Mesodermal cell (in vitro differentiated cells): Measurements from ENCODE around the gene SDC1.

ENCODE experiments used
- H3K27ac ChIP-seq: 2 replicates; pipeline ENCODE4 v1.7.0; 2013; ENCODE audit warnings: mild to moderate bottlenecking, low read depth, low read length, moderate library complexity; ENCODE audit not compliant: severe bottlenecking
- H3K36me3 ChIP-seq: 2 replicates; pipeline ENCODE4 v1.7.1; 2013; ENCODE audit warnings: mild to moderate bottlenecking, low read length, moderate library complexity; ENCODE audit not compliant: control insufficient read depth, insufficient read depth
- H3K4me1 ChIP-seq: one replicate; pipeline ENCODE4 v1.7.1; 2013; ENCODE audit warnings: mild to moderate bottlenecking, low read length; ENCODE audit not compliant: insufficient read depth, control insufficient read depth, poor library complexity, severe bottlenecking
- H3K4me3 ChIP-seq: 2 replicates; pipeline ENCODE4 v1.7.0; 2013; ENCODE audit warnings: low read length, control low read depth, mild to moderate bottlenecking; ENCODE audit not compliant: insufficient read depth, poor library complexity, severe bottlenecking; ENCODE audit errors: extremely low read depth
- H3K9me3 ChIP-seq: 2 replicates; pipeline ENCODE4 v1.7.1; 2013; ENCODE audit warnings: mild to moderate bottlenecking, low read length, moderate library complexity; ENCODE audit not compliant: control insufficient read depth
- WGBS, 2 experiments: methylation state at CpG; one replicate each; pipeline ENCODE4 v1.1.5; 2013; ENCODE audit warnings: missing lambda C conversion rate in 2 of 2; ENCODE audit not compliant: insufficient coverage in 2 of 2; 5-methylcytosine and 5-hydroxymethylcytosine counted together

SDC1 gene

DNA sequence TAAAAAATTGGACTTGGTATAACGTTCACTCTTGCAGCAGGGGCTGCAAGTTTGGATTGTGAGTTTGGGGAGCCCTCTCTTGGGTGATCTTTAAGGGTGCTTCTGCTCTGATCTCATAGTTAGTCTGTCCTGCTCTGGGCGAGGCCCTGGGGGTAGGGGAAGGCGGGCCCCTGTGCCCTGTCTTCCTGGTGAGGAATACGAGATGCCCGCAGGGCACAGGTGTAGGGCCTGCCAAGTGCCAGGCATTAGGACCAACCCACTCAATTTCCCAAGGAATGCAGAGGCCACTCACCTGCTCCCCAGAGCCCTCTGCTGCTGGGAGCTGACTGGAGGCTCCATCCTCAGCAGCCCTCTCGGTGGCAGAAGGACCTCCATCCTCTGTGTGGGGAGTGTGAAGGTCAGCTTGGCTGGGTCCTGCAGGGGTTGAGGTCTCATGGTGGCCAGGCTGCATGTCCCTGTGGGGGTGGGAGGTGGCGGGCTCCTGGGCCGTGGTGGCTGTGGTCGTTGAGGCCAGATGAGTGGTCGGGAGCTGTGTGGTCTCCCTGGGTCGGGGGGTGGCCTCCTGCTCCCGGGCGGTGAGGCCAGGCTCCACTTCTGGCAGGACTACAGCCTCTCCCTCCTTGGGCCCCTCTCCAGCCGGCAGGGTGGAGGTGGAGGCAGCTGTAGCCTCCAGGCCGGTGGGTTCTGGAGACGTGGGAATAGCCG, 21.3 kb downstream of the SDC1 start:
- no peak overlapping the region for H3K27ac ChIP-seq
- H3K4me1 ChIP-seq, result no peaks in the 10 kb centered on the region
- H3K36me3 ChIP-seq, result peaks cover 22% of the 10 kb centered on the region
- H3K4me3 ChIP-seq, result no peak overlapping the region
- H3K9me3 ChIP-seq, result no peaks in the 10 kb centered on the region
- WGBS, 2 experiments, result 95 to 96% methylated on average over 13 to 14 of the region's 17 CpGs

DNA sequence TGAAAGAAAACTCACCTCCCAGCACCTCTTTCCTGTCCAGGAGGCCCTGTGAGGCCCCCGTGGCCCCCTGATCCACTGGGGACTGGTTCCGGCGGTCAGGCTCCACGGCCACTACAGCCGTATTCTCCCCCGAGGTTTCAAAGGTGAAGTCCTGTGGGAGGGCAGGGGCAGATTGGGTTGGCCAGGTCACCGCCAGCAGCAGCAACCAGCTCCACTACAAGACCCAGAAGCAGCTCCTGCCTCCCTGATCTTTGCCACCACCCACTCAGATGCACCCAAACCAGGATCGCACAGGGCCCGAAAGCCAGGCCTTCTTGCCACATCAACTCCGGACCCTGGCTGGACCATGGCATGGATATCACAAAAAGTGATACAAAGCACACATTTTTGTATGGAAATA, 21.9 kb downstream of the SDC1 start:
- Histone ChIP-seq H3K9me3 (no peaks in the 10 kb centered on the region), H3K4me3 (no peak overlapping the region), H3K36me3 (peaks cover 22% of the 10 kb centered on the region), H3K27ac (no peak overlapping the region), H3K4me1 (no peaks in the 10 kb centered on the region)
- WGBS, 2 experiments, result 95 to 96% methylated on average over 6 to 9 of the region's 10 CpGs

GRCh38 chr2:20201671-20202070, 23.3 kb downstream of the SDC1 start:
- H3K4me3 ChIP-seq, result no peak overlapping the region
- H3K9me3 ChIP-seq, result no peaks in the 10 kb centered on the region
- WGBS, 2 experiments, result 93 to 95% methylated on average over 16 to 17 of the region's 17 CpGs
- H3K27ac ChIP-seq, result no peak overlapping the region
- peaks cover 22% of the 10 kb centered on the region for H3K36me3 ChIP-seq
- no peaks in the 10 kb centered on the region for H3K4me1 ChIP-seq

DNA sequence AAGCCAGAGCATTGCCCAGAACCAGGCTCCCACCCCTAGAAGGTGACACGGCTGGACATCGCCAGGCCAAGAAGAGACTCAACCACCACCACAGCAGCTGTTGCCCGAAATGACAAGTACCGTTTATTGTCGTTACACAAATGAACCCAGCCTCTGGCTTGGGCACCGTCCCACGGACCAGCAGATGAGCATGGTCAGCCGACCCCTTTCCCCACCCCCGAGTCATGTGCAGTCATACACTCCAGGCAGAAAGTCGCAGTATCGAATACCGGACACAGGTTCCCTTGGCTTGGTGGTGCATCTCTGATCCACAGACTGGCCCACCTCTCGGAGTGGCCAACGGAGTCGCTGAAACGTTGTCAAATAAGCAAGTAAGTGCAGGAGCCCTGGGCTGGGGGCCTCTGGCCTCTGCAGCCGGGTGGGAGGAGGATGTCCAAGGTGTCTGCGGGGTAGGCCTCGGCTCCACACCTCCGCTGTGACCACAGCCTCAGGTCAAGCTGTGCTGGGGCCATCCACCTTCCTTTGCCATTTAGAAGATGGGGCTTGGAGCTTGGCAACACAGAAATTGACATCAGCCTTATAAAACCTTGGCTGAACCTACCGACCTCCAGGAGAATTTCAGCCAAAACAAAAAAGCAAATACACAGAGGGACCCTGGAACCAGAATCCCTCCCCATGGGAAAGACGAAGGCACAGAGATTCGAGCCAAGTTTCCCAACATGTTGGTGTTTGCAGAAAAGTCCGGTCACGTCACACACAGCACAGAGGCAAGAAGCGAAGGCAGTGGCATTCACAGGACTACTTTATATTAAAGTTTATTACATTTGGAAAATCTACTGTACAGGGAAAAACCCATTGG, 24.0 kb downstream of the SDC1 start:
- Histone ChIP-seq H3K4me1 (no peaks in the 10 kb centered on the region), H3K36me3 (peaks cover 22% of the 10 kb centered on the region), H3K27ac (no peak overlapping the region), H3K4me3 (no peak overlapping the region), H3K9me3 (no peaks in the 10 kb centered on the region)
- WGBS, 2 experiments, result 97% methylated on average over 20 to 21 of the region's 26 CpGs

DNA sequence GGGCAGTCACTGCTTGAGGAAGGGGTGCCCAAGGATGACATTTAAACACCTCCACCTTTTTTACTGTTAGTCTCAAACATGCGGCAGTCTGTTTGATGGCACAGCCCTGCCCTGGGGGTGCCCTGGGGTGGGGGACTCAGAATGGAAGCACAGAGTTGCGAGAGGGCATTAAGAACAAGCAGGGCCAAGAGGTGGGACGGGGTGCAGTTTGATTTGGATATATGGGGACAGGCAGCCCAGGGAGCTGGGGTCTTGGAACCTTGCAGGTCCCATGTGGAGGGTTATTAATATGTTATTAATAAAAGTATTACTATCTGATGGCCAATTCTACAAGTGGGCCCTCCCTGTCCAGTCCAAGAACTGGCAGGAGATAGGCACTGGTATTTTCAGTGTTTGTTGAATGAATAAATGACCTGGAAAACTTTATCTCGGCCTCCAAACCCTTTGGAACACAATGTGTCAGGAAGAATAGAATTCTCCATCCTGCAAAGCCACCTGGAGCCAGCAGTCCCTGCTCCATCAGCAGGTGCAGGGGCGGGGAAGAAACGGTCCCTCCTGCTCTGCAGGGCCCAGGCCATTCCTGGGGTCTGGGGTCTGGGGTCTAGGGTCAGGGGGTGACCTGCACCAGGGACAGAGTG, 25.2 kb downstream of the SDC1 start:
- H3K27ac ChIP-seq, result no peak overlapping the region

DNA sequence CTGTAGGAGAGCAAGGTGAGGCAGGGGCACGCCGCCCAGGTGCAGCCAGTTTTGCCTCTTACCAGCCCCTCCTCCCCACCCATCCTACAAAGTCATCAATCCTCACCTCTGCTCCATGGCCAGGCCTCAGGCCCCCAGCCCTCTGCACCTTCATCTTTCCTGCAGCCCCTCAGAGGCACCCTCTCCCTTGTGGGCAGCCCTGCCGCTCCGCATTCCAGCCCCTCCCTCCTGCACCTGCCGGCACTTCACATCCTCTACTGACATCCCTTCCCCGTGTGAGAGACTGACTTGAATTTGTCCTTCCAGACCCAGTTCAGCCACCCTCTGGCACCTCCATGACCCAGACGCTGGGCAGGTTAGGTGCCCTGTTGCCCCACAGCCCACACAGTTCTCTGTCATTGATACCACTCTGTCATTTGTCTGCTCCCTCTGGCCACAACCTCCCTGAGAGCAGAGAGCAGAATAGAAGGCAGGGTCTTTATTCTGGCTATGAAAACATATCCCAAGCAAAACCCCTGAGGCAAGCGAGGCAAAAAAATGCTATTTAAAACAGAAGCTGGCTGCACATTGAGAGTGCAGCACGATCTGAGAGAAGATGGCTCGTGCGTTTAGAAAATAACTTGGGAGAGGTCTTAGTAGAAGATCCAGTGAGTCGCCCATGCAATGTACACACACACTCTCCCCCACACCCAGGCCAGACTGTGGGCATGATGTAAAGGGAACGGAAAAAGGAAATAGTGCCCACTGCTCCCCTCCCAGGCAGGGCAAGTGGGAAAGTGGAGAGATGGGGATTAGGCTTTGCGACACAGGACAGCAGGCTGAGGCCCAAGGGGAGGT, 25.9 kb downstream of the SDC1 start:
- Histone ChIP-seq H3K36me3 (peaks cover 21% of the 10 kb centered on the region), H3K4me1 (no peaks in the 10 kb centered on the region), H3K27ac (no peak overlapping the region), H3K4me3 (no peak overlapping the region), H3K9me3 (no peaks in the 10 kb centered on the region)
- WGBS, 2 experiments, result 79 to 86% methylated on average over 8 to 10 of the region's 14 CpGs

More for the DNA sequence above, 25.2 kb downstream of the SDC1 start:
- no peaks in the 10 kb centered on the region for H3K9me3 ChIP-seq
- peaks cover 22% of the 10 kb centered on the region for H3K36me3 ChIP-seq
- WGBS, 2 experiments, result 96 to 100% methylated on average over 3 to 4 of the region's 6 CpGs
- H3K4me3 ChIP-seq, result no peak overlapping the region
- no peaks in the 10 kb centered on the region for H3K4me1 ChIP-seq

DNA sequence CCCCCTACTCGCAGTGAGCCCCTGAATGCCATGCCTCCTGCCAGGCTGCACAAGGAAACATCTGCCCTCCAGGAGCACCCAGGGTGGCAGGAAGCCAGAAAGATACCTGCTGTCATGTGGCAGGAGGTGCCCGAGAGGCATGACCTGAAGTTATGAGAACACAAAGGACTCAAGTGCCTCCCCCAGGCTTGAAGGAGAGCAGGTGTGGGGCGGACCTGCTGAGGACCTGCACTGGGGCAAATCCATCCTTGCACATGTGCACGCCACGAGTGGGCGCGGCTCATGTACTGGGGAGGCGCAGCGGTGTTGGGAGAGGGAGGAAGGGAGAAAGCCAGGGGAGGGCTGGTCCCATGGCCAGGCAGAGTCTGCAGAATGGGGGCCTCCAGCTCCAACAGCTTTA, 26.9 kb downstream of the SDC1 start:
- H3K36me3 ChIP-seq, result peaks cover 11% of the 10 kb centered on the region
- H3K9me3 ChIP-seq, result no peaks in the 10 kb centered on the region
- 90 to 91% methylated on average over 8 to 9 of the region's 9 CpGs for WGBS, 2 experiments
- H3K4me3 ChIP-seq, result no peak overlapping the region
- no peaks in the 10 kb centered on the region for H3K4me1 ChIP-seq
- no peak overlapping the region for H3K27ac ChIP-seq

- no peaks in the 10 kb centered on the region for H3K9me3 ChIP-seq
- H3K4me3 ChIP-seq, result no peak overlapping the region
- H3K4me1 ChIP-seq, result no peaks in the 10 kb centered on the region
- 100% methylated on average over 2 to 4 of the region's 9 CpGs for WGBS, 2 experiments
- peaks cover 4% of the 10 kb centered on the region for H3K36me3 ChIP-seq
- H3K27ac ChIP-seq, result no peak overlapping the region
Measured at GRCh38 chr2:20197192-20197591, 27.7 kb downstream of the SDC1 start.

DNA sequence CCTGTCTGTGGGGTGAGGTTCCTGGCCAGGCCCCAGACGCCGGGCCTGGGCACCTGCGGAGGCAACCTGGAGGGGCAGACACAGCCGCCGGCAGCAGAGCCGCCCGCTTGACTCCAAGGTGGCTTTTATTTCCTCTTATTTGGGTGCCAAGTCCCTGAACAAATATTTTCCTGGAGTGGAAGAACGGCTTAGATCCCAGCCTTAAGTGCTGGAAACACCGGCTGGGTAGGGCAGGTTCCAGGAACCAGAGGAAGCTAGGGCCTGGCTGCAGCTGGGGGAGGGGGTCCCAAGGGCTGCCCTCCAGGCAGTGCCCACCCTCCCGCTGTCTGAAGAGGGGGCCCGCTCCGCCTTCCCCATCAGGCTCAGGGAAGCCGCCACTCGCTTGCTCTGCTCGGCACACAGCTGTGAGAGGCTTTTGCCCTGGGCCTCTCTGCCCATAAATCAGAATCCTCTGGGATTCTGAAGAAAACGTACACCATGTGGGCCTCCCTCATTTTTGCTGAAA, 28.2 kb downstream of the SDC1 start:
- Histone ChIP-seq H3K4me1 (no peaks in the 10 kb centered on the region), H3K4me3 (no peak overlapping the region), H3K27ac (no peak overlapping the region), H3K9me3 (no peaks in the 10 kb centered on the region), H3K36me3 (no peaks in the 10 kb centered on the region)
- 90 to 92% methylated on average over 13 of the region's 16 CpGs for WGBS, 2 experiments

GRCh38 chr2:20196053-20196656, 28.8 kb downstream of the SDC1 start:
- Histone ChIP-seq H3K4me3 (no peak overlapping the region), H3K9me3 (no peaks in the 10 kb centered on the region), H3K36me3 (no peaks in the 10 kb centered on the region), H3K27ac (no peak overlapping the region), H3K4me1 (no peaks in the 10 kb centered on the region)
- 90 to 95% methylated on average over 6 to 7 of the region's 7 CpGs for WGBS, 2 experiments
